NCI-H187 treated with DMSO at 0.1 percent for 48 hours (cell line): ENCODE measurements around the gene STAP1.
"Not testable (repeated sequence)": the region's sequence is repeated elsewhere in the genome, so short reads cannot be mapped to it uniquely, and the experiment has no call there.

Experiments
- DNase-seq: peaks from one replicate; lab custom pipeline; 2025; lab: John Stamatoyannopoulos, UW

STAP1 gene, protein sequence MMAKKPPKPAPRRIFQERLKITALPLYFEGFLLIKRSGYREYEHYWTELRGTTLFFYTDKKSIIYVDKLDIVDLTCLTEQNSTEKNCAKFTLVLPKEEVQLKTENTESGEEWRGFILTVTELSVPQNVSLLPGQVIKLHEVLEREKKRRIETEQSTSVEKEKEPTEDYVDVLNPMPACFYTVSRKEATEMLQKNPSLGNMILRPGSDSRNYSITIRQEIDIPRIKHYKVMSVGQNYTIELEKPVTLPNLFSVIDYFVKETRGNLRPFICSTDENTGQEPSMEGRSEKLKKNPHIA

DNA sequence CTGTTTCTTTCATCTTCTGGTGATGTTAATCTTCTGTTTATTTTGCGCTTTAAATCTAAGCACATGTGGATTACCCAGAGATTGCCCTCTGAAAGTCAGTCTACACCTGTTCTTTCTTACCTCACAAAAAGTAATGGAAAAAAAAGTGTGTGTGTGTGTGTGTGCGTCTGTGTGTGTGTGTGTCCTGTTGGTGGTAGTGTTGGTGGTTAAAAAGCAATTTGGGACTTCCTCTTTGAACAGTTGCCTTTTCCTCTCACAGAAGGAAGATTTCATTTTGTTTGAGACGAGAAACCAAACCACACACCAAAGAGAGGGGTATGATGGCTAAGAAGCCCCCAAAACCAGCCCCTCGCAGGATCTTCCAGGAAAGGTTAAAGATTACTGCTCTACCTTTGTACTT lies at the start of gene STAP1:
STAP1 (plus strand) TSS at position 235 of the 400 bp plus-strand sequence; CDS start at position 318, 83 bp downstream.
- no peak for DNase-seq

DNA sequence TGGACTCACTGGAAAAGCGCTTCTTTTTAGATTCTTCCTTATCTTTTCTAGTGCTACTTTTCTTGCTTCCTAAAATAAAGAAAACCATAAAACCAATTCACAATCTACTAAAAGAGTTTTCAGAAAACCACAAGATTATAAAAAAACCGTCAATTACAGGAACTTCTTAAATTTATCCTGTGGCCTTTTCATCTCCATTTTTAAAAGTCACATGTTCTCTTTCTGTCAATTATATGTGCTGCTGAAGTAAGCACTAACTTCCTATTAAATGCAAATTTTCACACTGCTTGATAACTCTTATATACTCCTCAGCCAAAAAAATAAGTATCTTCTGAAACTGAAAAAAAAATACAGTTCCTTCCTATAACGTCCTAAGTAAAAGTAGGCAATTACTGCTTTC lies 46.0 kb upstream of the STAP1 start:
- DNase-seq = no peak

DNA sequence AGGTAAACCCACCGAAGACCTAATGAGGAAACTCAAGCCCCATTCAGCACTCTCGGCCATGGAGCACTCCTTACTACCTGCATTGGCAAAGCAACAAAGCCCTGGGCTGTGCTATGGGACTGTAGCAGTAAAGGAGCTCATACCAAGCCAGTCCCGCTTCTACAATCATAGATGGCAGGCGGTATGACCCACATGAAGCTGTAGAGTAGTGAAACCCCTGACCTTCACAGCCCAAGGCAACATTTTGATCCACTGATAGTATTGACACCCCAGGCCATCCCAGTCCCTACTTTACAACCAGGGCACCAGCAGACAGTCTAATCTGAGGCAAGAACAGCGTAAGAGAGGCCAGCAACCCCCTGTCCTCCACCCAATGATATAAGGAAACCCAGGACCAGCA lies 38.4 kb upstream of the STAP1 start:
- DNase-seq = no peak

DNA sequence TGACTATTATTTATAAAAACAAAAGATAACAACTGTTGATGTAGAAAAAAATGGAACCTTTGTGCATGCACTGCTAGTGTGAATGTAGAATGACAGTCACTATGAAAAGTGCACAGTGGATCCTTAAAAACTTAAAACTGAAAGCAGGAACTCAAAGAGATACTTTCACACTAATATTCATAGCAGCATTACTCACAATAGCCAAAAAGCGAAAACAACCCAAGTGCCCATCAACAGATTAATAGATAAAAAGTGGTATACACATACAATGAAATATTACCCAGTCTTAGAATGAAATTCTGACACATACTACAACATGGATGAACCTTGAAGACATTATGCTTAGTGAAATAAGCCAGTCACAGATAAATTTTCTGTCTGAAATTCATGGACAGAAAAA lies 37.0 kb upstream of the STAP1 start:
- DNase-seq = no peak

DNA sequence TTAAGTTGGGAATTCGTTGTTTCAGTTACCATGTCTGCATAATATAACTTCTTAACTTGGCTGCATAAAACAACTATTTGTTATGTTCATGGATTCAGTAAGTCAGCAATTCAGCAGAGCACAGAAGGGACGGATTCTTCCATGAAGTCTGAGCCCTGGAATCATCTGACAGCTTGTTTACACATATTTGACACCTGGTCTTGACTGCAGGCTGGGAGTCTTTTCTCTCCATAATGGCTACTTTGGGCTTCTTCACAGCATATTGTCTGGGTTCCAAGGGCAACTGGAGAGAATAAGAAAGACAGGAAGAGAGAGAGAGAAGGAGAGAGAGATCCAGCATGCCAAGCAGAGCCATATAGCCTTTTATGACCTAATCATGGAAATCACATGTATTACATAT lies 36.3 kb upstream of the STAP1 start:
- no peak for DNase-seq

DNA sequence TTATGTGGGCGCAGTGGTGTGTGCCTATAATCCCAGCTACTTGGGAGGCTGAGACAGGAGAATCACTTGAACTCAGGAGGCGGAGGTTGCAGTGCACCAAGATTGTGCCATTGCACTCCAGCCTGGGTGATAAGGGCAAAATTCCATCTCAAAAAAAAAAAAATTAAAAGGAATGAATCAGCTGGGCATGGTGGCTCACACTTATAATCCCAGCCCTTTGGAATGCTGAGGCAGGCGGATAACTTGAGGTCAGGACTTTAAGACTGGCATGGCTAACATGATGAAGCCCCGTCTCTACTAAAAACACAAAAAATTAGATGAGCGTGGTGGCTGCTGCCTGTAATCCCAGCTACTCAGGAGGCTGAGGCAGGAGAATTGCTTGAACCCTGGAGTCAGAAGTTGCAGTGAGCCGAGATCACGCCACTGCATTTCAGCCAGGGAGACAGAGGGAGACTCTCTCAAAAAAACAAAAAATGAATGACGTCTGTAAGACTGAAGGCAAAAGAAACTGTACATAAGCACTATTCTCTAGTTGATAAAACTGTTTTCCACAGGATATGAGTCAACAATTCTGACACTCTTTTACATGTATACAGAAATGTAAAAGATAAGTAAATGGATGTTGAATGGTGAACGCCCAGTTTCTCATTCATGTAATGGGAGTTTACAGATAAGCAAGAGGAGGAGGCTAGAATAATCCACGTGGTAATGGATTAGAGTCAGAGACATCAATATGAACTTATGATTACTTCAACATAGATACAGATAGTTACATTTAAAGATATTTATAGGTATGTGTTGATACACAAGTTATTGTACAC lies 35.5 kb upstream of the STAP1 start:
- no peak for DNase-seq

DNA sequence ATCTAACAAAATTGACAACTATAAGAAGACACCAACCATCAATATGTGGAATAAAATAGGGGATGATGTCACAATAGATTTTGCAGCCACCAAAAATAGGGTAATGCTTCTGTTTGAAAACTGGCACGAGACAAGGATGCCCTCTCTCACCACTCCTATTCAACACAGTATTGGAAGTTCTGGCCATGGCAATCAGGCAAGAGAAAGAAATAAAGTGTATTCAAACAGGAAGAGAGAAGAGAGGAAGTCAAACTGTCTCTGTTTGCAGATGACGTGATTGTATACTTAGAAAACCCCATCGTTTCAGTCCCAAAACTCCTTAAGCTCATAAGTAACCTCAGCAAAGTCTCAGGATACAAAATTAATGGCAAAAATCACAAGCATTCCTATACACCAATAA lies 34.4 kb upstream of the STAP1 start:
- DNase-seq = not testable (repeated sequence)

DNA sequence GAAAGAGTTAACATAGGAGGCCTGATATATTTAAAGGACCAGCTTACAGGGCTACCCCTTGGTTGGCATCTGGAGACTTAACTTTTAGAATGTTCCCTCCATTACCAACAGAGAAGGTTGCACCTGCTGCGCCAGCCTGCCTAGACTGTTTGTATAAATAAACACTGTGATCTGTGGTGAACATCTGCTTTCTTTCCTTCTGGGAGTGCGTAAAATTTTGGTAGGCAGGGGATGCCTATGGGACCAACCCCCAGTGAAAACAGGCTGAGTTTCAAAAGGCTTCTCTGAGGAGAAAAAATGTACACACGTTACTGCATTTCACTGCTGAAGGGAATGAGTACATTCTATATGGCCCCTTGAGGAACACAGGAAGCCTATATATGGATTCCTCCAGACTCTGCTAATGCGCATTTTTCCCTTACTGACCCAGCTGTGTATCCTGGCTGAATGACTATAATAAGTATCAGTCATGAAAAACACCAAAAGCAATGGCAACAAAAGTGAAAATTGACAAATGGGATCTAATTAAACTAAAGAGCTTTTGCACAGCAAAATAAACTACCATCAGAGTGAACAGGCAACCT lies 27.1 kb upstream of the STAP1 start:
- DNase-seq = no peak

DNA sequence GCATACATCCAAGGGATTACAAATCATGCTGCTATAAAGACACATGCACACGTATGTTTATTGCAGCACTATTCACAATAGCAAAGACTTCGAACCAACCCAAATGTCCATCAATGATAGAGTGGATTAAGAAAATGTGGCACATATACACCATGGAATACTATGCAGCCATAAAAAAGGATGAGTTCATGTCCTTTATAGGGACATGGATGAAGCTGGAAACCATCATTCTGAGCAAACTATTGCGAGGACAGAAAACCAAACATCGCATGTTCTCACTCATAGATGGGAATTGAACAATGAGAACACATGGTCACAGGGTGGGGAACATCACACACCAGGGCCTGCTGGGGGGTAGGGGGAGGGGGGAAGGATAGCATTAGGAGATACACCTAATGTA lies 26.1 kb upstream of the STAP1 start:
- not testable (repeated sequence) for DNase-seq

DNA sequence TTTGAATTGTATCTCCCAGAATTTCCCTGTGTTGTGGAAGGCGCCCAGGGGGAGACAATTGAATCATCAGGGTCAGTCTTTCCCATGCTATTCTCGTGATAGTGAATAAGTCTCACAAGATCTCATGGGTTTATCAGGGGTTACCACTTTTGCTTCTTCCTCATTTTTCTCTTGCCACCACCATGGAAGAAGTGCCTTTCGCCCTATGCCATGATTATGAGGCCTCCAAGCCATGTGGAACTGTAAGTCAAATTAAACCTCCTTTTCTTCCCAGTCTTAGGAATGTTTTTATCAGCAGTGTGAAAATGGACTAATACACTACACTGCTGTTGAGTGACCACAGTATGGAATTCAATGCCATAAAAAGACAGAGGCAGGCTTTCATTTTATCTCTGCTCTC lies 25.4 kb upstream of the STAP1 start:
- no peak for DNase-seq

DNA sequence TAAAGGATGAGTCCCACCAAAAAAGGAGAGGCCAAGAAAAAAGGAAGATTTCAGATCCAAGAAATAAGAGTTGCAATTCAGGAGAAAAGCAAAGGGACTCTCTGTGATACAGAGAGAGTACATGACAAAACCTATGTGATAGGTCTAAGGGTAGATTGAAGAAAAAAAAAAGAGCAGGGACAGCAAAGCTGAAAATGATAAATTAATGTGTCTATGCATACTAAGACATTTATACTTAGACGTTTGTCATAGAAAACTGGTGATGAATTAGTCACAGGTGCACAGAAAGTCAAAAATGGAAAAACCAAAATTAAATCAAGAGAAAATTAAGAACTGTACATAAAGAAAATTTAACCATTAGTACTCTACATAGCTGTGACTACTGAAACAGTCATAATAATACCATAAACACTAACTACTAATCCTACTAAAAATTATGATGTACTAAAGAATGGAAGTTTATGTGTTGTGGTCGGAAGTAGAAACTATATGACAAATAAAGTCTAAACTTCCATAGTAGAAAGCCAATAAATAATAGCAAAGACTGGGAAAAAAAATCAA lies 23.2 kb upstream of the STAP1 start:
- DNase-seq = no peak

DNA sequence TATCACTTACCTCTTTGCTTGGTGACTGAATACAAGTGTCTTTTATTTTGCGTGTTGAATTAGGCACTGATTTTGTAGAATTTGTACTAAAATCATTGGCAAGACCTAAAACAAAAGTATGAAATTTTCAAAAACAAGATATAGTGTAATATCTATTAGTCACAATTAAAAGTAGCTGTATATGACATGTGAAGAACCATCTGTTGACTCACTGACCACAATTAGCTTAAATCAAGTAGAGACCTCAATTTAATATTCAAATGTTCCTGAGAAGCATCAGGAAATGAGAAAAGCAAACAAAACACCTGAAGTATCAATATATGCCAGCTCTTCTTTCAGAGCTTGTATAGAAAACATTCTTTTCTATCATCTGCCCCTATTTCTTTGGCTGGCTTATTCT lies 18.7 kb upstream of the STAP1 start:
- DNase-seq = no peak

DNA sequence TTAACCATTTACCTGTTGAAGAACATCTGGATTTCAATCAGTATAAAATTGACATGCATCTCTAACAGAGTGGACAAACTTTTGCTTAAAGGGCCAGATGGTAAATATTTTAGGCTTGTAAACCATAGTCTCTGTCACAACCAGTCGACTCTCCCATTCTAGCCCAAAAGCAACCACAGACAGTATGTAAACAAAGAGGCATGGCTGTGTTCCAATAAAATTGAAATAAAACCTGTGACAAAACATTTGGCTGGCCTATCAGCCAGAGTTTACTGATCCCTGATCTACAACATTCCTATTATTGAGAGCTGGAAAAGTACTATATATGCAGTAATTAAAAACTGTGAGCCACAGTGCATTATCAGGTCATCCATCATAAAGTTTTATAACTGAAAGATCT lies 16.5 kb upstream of the STAP1 start:
- DNase-seq = no peak

DNA sequence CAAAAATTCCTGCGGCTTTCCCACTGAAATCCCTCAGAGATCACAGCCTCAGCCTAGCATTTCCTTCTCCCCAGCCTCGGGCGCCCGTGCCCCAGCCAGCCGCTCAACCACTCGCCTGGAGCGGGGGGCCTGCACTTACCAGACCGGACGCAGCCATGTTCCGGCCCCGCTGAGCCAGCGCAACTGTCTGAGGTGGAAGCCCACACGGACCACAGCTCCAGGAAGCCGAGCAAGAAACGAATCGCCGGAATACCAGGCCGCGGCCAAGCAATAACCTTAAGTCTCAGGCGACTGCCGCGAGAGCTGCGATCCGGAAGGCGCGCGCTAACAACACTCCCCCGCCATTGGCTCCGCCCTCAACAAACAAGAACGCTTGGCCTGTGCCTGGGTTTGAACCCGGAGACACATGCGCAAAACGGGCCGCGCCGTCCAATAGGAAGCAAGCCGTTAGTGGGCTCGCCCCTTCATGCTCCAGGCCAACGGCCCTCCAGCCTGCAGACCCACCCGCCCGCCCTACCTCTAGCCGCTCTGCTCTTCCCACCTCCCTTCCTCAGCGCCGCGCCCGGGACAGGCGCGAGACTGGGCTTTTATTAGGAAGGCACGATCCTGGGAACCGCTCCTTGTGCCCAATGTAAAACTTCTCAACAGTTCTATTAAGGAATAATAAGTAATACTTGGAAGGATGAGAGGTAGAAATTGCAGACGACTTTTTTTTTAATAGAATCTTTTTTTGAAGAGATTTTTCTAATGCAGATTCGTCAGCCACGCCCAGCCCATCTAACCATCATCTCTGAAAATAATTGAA lies 13.1 kb upstream of the STAP1 start, which contains the start of gene CENPC:
CENPC (minus strand) TSS at position 305 of the 805 bp plus-strand sequence; CDS start at position 157, 148 bp downstream.
- peak; percentile 89 for DNase-seq

DNA sequence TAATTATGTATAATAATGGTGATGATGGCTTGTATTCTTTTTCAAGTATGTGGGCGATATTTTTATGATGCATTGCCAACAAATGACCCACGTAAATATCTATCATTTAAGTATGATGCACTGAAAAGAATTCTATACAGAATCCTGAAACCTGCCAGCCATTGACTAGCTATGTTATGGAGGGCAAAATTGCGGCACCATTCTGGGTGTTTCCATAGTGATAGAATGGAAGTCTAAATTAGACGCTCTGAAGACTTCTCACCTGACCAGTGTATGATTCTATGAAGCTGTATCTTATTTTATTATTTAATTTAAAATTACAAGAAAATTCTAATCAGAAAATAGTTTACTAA lies 12.5 kb upstream of the STAP1 start:
- DNase-seq = no peak

DNA sequence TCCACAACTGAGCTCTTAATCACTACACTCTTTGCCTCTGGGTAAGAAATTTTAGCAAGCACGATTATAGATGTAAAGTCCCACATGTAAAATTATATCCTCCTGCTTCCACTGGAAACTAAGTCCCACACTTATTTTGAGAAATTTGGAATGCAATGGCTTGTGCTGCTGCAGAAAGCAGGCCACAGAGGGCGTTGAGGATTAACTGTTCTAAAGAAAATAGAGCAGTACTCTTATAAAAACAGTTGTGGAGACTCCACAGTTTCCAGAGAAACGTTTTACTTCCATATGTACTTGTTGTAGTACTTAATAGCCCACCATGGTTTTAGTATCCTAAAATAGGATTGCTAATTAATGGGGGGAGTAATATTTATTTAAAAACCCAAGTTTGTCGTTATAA lies 11.6 kb upstream of the STAP1 start:
- no peak for DNase-seq

DNA sequence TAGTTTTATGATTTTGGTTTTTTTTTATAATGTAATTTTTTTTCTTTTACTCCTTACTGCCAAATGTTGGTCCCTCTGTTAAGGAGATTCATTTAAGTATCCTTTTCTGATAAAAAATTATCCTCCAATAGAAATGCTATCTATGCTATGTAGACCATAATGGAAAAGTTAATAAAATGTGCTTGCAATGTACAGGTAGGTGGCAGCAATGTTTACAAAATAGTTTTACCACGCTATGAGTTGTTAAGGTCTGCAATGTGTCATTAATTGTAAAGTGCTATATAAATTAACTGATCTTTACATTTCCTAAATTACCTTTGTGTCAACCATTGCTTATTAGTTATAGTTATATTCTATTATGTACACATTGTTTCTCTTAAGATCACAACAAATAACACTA lies 9.4 kb upstream of the STAP1 start:
- DNase-seq = peak; percentile 17

DNA sequence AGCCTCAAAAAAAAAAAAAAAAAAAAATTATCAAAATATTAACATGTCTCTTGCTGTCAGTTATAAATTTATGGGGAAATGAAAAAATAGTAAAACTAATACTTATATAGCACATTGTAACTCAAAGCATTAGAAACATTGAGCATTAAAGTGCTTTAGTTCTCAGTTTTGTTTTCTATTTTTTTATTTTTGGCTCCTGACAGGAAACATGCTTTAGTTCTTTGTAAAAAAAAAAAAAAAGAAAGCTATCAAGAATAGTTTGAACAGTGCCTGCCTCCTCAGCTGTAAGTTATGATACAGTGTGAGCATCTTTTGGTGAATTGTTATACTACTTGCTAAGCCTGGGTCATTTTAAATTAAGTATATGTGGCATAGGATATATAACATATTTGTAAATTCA lies 8.1 kb upstream of the STAP1 start:
- no peak for DNase-seq

DNA sequence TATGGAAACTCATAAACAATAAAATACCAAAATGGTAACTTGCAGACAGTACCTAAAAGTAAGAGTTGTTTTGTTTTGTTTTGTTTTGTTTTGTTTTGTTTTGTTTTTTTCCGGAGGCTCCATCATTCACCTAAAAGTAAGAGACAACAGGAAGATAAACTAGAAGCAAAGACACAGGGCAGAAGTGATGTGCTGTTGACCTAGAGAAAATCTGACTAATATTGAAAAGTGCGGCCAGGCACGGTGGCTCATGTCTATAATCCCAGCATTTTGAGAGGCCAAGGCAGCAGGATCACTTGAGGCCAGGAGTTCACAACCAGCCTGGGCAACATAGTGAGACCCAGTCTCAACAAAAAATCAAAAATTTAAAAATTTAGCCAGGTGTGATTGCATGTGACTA lies 7.7 kb upstream of the STAP1 start:
- no peak for DNase-seq

DNA sequence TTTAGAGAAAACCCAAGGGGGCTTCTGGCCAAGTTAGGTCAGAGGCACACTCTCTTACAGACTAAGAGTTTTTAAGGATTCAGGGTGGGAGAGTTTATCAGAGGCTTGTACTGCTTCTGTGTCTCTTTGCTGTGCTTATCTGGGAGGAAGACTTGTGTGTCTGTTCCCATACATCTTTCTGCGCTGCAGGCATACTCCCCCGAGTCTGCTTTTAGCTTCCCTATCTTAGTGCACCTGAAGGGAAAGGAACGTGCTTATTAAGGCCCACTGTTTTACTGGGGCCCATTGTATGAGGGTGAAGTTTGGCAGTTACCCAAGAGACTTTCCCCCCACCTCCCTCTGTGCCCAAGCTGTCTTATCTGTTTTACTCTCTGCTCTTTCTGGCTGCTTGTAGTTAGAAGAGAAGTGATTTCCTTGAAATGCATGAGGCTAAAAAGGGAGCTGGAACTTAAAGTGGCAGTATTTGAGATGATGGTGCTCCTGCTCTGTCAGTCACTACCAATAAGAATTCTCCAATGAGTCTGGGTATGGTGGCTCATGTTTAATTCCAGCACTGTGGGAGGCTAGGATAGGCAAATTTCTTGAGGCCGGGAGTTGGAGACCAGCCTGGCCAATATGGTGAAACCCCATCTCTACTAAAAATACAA lies 6.3 kb upstream of the STAP1 start:
- DNase-seq = not testable (repeated sequence)

DNA sequence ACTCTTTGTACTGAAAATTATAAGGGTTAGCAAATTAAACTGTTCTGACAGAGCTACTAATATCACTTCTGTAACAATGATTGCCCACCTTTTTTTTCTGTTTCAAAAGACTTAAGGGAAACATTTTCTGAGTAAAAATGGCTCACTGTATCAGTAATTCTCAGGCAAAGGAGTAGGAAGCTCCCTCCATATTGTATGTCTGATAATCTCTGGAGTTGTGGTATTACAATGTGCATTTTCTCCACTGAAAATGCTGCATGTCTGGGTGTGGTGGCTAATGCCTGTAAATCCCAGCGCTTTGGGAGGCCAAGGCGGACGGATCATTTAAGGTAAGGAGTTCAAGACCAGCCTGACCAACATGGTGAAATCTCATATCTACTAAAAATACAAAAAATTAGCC lies 4.4 kb upstream of the STAP1 start:
- DNase-seq = no peak

DNA sequence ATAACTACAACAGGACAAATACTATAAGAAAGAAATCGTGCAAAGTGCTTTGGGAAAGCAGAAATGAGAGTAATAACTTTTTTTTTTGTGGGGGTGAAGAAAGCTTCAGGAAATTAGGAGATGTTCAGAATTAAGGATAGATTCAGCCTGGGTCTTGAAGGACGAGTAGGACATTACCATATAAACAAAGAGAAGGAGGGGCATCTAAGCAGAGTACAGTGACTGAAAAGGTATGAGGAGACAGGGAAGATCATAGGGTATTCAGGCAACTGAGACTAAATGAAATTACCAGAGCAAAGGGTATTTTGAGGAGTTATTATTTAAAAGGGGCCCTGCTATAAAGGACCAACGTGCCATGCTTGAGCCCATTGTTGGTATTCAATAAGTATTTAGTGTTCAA lies 3.1 kb upstream of the STAP1 start:
- no peak for DNase-seq
